AG08396 (cell line): ENCODE measurements around the gene GGTA1.
"Not testable (repeated sequence)": the region's sequence is repeated elsewhere in the genome, so short reads cannot be mapped to it uniquely, and the experiment has no call there.

Experiments used
- DNase-seq: peaks from one replicate; pipeline ENCODE4 v3.0.0; 2012; ENCODE audit warnings: low spot score, mixed read lengths

Gene GGTA1

DNA sequence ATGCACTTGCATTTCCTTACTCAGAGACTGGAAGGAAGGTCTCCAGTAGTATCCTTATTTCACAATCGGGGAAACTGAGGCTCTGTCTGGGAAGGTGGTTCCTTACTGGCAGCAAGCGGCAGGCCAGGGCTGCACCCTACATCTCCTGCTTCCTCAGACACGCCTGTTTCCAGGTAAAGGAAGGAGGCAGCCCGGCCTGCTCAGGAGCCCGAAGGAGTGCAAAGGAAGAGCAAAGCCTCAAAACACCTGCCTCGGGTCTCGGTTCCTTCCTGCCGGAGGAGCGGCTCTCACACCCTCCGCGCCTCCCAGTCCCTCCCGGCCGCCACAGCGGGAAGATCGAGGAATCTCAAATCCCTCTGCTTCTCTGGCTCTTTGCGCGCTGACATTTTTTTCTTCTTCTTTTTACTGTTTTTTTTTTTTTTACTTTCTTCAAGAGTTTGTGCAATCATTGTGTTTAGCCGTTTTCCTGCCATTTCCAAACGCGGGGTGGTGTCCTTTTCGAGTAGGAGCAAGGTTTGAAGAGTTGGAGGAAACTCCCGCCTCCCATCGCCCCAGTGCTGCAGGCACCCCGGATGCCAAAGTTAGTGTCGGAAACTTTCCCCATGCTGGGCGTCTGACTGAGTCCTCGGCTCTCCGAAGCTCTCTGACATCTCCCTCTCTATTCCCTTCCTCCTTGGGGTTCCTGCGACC is 1.0 kb downstream of the GGTA1 start:
- peak; percentile 54 for DNase-seq

DNA sequence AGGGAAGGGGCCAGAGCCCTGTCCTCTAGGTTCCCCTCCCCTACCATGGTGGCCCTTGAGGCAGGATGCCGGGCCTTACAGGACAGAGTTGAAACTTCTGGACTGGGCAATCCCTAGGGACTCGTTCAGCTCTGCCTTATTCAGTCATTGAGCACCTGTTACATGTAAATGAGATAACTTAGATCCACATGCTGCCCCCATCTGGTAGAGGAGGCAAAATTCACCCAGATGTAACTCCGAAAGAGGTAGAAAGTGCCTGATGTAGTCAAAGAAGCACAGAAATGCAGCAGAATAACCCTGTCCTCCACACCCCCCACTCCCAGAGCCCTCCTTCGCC is 1.5 kb downstream of the GGTA1 start:
- peak; percentile 82 for DNase-seq

DNA sequence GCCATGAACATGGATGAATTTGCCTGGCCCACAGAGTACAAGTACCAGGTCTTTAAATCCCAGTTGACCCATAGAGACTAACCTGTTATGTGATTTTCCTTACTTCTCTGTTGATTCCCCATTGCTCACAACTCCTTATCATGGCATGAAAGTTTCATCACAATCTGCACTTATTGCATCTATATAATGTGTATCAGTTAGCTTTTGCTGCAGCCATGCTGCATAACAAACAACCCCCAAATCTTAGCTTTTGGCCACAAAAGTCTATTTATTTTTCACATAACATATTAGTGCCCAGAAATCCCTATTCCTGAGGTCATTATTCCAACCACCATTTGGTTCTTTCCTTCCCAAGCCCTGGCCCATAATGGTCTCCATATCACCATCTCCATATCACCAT is 3.7 kb downstream of the GGTA1 start:
- no peak for DNase-seq

DNA sequence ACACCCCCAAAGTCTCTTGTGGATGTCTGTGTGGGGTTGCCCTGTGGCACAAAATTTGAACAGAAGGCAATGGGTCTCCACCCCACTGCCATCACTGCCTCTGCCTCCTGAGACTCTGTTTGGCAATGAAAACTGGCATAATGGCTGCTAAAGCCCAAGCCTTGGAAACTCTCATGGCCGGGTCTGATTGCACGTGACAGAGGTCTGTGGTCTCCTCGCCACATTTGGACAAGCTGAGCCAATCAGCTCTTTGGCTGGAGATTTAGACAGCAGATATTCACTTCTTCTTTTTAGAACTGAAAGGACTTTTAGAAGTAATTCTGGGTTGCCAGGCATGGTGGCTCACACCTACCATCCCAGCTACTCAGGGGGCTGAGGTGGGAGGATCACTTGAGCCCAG is 5.5 kb downstream of the GGTA1 start:
- no peak for DNase-seq

DNA sequence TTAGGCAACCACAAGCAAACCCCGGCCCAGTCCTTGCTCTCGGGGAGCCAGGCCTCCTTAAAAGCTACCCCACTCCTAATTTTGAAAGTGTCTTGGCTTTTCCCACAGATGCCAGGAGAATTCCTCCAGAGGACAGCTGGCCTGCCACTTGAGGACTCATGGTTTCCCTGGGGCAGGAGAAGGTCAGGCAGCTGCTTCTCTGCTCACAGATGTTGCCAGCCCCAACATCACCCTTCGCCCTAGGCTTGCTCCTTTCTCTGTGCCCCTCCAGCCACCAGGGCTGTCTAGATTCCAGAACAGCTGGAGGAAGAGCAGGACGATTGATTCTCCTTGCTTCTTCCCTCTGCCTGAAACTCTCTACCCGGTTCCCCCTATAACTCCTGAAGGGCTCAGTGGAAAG is 8.5 kb downstream of the GGTA1 start:
- DNase-seq = no peak

DNA sequence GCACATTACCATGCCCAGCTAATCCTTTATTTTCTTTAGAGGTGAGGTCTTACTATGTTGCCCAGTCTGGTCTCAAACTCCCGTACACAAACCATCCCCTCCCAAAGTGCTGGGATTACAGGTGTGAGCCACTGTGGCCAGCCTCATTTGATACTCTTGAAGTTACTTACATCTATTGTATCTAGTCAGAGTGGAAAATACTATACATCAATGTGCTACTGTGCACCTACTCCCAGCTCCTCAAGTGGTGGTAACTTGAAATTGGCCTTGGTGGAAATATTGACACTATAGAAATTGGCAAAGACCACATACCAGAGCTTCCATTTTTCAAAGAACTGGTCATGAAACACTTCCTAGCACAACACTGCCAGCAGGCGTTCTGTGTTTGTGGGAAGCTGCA is 10.3 kb downstream of the GGTA1 start:
- no peak for DNase-seq

DNA sequence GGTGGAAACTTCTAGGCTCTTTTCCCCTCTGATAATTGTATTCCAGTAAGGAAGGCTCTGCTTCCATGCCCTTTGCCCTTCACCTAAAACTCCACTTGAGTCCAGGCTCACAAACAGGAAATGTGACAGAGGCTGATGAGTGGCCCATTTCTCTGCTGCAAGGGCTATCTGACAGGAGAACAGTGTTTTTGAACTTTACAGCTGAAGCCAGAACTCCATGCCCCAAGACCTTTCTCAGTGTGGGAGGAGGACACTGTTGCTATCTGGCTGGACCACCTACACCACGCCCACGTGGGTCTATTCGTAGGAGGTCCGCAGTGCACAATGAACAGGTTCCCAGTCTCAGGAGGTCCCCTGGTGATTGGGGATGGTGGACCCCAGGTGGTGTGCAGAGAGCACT is 13.6 kb downstream of the GGTA1 start:
- DNase-seq = no peak

DNA sequence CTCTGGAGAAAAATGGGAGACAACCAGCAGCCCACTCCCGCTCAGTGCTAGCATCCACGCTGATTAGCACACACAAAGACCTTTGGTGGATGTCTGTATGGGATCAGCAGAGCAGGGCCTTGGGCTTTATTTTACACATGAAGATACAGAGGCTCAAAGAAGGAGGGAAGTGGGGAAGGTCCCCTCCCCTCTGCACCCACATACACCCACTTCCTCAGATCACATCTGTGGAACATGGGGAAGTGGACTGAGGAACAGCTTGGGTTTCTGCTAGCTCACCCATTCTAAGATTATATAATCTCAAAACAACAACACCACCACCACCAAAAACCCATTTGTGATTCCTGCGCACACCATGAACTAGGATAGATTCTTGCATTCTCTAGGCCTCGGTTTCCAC is 14.0 kb downstream of the GGTA1 start:
- DNase-seq = no peak

DNA sequence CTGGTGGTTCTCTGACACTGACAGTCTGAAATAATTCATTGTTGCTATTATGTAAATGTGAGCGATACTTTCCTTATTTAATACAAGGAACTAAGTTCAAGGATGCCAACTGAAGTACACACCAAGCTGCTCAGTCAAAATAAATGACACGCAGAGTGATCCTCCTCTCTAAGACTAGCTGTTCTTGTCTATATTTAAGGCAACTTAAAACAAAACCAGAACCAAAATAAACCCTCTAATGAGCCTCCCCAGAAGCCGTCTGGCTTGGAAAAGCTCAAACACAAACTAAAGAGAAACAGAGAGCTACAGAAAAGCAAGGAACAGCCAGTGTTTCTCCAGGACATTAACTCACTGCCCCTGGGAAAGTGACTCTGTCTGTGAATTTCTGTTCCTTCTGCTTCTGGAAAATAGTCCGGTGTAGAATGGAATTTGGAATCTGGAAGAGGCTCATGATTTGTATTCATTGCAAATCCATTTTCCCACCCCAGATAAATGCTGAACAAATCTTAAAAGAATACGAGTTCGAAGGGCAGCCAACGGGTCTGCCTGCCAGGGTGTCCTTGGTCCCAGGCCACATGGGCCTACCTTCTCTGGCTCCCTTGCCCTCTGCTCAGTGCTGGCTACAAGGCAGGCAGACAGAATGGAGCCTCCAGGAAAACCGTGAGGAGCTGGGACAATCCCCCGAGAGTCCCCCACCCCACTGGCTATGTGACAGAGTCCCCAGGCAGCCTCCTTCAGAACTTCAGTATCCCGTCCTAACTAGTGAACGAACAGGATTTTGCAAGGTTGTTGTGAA is 14.8 kb downstream of the GGTA1 start:
- no peak for DNase-seq

DNA sequence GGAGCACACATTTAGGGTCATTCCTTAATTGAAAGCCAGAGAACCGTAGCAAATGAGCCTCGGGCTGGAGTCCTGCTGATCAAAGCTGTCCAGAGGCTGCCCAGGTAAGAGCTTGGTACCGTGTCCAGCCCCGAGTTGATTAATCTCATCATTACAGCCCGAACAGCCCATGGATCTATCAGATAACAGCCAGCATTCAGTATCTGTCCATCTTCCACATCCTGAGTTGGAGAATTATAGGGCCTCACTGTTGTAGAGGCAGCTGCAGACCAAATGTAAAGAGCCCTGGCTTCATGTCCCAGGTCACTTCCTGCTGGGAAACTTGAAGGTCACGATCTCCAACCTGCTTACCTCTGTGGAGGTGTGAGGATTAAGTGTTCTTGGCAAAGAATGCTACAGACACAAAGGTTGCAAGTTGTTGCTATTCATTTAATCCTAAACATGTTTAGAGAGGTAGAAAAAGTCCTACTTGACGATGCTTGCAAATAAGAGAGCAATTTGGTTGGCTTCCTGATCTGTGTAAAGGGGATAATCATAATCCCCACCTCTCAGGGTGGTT is 16.1 kb downstream of the GGTA1 start:
- DNase-seq = no peak

DNA sequence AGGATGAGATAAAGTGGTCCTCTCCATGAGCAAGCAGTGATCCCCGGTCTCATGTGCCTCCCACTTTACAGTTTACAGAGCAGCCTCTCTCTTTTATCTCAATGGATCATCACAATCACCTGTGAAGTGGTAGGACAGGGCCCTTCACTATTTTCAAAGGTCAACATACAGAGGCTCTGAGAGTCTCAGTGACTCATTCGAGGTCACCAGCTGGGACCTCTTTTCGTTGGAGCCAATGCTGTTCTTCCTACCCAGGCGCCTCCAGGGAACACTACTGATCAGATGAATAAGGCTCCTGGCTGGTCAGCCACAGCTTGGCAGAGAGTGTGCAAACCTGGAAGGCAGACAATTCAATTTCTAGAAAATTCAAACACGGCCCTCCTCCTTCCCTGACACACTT is 16.6 kb downstream of the GGTA1 start:
- DNase-seq = no peak

DNA sequence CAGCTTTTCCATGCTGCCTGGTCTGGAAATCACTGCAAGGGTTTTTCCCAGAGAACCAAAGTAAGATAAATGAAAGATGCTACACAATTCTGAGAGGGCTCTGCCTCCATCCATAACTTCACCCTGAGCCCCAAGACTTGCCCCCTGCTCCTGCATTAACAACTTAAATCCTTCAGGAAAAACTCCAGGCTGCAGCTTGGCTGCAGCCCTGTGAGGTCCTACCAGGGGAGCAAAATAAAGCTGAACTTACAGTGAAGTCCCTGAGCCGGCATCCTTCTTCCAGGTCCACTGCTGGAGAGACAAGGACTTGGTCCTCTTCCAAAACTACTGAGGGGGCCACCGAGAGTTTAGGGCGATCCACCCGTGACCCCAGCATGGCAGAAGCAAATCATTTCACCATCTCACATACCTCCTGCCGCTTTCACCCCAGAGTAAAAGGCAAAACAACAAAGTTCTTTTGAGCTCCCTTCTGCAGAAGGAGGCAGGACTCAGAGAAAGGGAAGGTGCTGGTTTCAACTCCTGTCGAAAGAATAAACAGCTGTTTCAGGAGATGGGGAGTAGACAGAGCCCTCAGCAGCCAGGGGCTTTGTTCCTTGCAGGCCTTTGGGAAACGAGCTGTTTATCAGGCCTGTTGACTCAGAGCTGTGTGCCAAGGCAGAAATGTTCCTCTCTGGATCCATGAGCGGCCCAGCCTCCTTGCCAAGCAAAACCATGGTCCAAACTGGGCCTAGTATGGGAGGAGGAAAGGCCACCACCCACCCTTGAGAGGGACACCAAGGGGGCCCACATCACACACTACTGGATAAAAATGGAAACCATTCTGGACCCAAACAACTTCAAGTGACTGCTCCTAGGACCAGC is 20.6 kb downstream of the GGTA1 start:
- DNase-seq = no peak

DNA sequence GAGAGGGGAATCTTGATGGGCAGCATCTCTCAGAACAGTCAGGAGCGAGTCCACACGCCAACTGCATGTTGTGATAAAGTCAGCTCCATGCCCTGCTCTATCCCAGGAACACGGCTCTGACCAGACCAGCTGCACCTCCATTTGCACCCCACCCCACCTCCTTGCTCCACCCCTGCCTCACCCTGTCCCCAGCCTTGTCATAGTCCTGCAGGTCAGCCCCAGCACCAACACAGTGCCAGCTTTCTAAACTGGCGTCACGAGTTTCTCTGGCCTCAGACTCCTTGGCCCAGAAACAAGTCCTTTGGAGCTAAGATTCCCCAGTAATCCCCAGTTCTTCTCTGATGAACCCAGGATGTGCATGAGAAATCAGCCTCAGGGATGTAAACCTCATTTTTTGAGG is 23.5 kb downstream of the GGTA1 start:
- DNase-seq = no peak

DNA sequence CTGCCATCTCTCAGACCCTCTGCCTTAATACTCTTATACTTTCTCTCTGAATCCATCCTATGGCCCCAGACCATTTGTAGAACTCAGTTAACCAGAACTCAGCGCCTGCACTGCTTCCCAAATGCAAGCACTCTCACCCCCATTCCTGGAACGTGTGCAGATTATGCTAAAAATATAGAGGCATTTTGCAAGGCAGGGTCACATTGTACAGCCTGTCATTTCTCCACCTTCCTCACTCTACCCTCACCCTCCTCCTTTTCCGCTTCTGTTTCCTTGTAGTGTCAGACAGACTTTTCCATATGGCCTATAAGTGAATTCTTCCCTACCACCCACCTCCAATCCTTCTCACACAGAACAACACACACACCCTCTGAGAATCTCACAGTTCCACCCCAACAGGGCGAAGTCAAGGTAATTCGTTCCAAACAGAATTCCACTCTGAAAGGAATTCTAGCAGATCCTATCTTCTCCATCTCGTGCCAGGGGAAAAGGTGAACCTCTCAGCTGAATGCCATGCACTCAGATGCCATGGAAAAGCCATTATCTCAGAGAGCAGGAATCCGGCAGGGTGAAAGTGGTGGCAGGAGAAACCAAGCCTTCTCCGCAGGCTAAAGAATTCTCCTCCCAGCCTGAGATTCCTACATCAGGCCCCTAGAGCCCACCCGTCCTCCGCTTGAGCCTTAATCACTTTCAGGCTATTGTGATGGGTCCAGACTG is 25.3 kb downstream of the GGTA1 start:
- DNase-seq = no peak

DNA sequence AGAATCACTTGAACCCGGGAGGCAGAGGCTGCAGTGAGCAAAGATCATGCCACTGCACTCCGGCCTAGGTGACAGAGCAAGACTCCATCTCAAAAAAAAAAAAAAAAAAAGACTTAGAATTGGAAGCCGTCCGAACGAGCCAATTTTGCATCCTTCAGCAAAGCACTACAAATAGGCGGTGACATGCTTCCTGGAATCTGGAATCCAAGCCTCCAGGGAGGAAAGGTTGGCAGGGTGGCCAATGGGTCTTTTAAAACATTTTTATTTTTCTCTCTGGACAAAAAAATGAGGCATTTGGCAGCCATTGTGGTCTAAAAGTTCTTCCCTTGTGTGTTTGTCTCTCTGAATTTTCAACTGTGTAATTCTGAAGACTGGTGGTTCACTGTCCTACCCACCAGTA is 26.4 kb downstream of the GGTA1 start:
- DNase-seq = no peak

DNA sequence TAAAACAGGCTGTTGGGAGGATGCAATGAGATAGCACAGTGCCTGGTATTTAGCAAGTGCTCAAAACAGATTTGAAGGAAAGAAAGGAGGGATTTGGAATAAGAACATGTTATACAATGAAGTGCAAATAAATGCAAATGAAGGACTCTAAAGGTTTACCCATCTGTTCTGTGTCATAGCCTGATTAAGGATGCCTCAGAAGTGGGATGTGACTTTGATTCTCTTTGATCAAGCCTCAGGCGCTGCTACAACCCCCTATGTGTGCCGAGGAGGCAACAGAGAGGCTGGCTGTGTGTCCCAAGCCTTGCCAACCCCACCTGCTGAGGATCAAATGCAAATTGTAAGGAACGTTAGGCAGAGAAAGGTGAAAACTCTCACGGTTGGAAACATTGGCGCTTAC is 27.2 kb downstream of the GGTA1 start:
- DNase-seq = no peak

DNA sequence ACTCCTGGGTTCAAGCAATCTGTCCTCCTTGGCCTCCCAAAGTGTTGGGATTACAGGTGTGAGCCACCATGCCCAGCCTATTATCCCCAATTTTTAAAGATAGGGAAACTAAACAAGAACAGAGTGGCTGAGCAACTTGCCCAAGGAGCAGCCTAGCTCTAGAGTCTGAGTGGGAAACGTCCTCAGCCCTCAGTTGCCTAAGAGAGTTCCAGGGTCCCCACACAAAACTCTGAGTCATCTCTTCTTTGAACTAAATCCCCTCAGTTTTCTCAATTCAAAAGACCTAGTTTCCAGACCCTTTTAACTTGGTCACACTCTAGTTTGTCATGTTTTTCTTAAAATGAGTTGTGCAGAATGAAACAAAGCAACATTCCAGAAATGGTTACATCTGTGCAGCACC is 33.5 kb downstream of the GGTA1 start:
- DNase-seq = no peak

DNA sequence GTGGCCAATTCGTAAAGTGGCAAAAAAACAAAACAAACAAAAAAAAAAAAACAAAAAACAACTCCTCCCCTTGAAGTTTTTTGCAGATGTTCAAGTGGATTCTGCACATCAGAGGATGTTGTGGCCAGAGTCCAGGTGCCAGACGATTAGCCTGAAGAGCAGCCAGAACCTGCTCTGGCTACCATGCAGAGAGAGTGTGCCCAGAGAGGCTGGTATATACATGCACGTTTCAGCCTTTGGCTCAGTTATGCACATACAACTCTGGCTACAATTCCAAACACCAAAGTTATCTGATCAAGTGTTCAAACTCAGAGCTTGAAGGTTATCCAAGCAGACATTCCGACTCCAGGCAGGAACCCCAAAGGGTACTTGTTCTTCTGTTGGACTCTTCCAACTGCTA is 34.7 kb downstream of the GGTA1 start:
- no peak for DNase-seq

DNA sequence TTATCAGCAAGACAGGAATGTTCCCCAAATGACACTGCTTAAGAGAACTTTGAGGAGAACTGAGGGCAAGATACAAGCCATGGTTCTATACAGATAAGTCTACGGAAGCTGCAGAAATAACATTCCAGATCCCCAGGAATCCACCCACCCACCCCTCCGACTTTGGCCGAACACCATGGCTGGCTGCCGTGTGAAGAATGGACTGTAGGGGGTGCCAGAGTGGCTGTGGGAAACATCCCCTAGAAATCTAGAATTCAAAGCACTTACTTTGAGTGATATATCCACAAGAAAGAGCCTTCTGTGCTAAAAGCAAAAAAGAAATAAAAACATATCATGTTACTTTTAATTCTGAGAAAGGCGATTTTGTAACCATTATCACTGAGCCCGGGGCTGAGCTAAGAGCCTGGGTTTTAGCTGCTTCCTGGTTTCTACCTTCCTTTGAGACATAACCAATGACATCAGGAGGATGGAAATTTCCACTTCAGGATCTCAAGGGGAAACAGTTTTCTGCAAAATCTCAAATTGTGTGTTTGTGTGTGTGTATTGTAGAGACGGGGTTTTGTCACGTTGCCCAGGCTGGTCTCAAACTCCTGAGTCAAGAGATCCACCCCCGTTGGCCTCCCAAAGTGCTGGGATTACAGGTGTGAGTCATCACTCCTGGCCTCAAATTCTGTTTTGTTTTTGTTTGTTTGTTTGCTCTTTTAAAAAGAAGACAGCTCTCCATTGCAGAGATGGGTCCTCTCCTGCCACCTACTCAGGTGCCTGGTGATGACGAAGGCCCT is 36.4 kb downstream of the GGTA1 start:
- peak; percentile 34 for DNase-seq

DNA sequence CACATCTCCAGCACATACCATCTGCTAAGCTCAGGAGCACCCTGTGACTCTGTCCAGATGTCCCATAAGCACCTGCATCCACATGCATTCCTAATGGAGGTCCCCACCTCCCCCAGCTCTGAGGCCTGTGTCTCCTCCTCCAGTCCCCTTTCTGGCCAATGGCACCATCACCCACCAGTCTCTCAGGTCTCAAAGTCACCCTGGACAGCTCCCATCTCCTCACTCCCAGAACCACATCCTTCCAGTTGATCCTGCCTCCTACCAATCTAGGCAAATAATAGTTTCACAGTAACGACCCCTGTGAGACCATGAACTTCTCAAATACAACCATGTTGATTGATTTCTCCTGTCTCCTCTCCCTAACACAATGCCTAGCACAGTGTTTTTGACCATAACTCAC is 40.1 kb downstream of the GGTA1 start:
- DNase-seq = no peak

DNA sequence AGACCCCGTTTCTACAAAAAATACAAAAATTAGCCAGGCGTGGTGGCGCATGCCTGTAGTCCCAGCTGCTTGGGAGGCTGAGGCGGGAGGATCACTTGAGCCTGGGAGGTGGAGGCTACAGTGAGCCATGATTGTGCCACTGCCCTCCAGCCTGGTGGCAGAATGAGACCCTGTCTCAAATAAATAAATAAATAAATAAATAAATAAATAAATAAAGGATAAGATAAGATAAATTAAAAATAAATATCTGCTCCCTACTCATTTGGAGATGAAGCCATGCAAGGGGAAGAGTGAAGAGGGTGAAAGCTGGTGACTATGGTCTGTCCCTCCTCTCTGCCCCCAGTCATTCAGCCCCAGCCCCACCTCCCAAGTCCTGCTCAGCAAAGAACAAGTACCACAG is 41.2 kb downstream of the GGTA1 start:
- not testable (repeated sequence) for DNase-seq
